H1 (cell line): Measurements from ENCODE around the gene LMBR1. TPM values are rescaled to one million over a fixed set of nuclear protein-coding genes. Genes with fewer than 3 reads are reported as not detected.

ENCODE experiments used
- CTCF ChIA-PET: fragments of 300-600 bp; sonication (Branson Sonifier 250); formaldehyde crosslinking; loops from one replicate; lab custom pipeline; 2021; ENCODE audit not compliant: partially characterized antibody; lab: Charles Lee
- POLR2A ChIA-PET: fragments of 300-600 bp; sonication (Branson Sonifier 250); formaldehyde crosslinking; loops from one replicate; lab custom pipeline; 2021; ENCODE audit warnings: inconsistent platforms; ENCODE audit not compliant: partially characterized antibody; lab: Charles Lee
- DNase-seq, 2 experiments: peaks; one replicate each; pipeline versions ENCODE4 v3.0.0 to v3.0.0-alpha.2; 2010 to 2022; ENCODE audit warnings: low spot score in 2 of 2, low read depth in 1 of 2, mixed read lengths in 1 of 2
- FAIRE-seq: peaks from 2 replicates; lab custom pipeline; 2011; peaks lifted over from hg19 to GRCh38; lab: Jason Lieb, UNC
- H2AFZ ChIP-seq: 2 replicates; pipeline ENCODE4 v1.8.1; 2012; ENCODE audit warnings: low read length, inconsistent platforms
- H2AK5ac ChIP-seq: 2 replicates; pipeline ENCODE4 v1.6.1; 2013; ENCODE audit warnings: low read depth, low read length
- H2BK120ac ChIP-seq: replicated peaks from 2 replicates; pipeline ENCODE3; 2013; ENCODE audit warnings: low read depth, low read length, inconsistent platforms
- H2BK12ac ChIP-seq: 2 replicates; pipeline ENCODE4 v1.6.1; 2013; ENCODE audit warnings: low read depth, low read length
- H2BK15ac ChIP-seq: 2 replicates; pipeline ENCODE4 v1.6.1; 2013; ENCODE audit warnings: low read length
- H2BK20ac ChIP-seq: 2 replicates; pipeline ENCODE4 v1.6.1; 2013; ENCODE audit warnings: low read length
- H2BK5ac ChIP-seq: 2 replicates; pipeline ENCODE4 v1.6.1; 2013; ENCODE audit warnings: low read depth, low read length
- H3K14ac ChIP-seq: 2 replicates; pipeline ENCODE4 v1.6.1; 2013; ENCODE audit warnings: inconsistent platforms; ENCODE audit not compliant: insufficient read length
- H3K18ac ChIP-seq: 2 replicates; pipeline ENCODE4 v1.6.1; 2013; ENCODE audit warnings: low read length; ENCODE audit errors: extremely low read depth
- H3K23ac ChIP-seq: 2 replicates; pipeline ENCODE4 v1.6.1; 2013; ENCODE audit warnings: inconsistent platforms; ENCODE audit not compliant: insufficient read length
- H3K23me2 ChIP-seq: 2 replicates; pipeline ENCODE4 v1.6.1; 2013; ENCODE audit warnings: low read depth, low read length
- H3K27ac ChIP-seq: 2 replicates; pipeline ENCODE4 v1.6.1; 2011; ENCODE audit warnings: low read depth, low read length, inconsistent platforms
- H3K27me3 ChIP-seq, 4 experiments: replicated peaks in 1 of 4; 1 replicate in 1 of 4; 2 replicates in 3 of 4; pipeline versions ENCODE4 v1.6.1 to v1.8.1; 2011 to 2013; ENCODE audit warnings: low read length in 3 of 4, mild to moderate bottlenecking in 3 of 4, inconsistent platforms in 2 of 4, mixed read lengths in 2 of 4, moderate library complexity in 1 of 4; ENCODE audit not compliant: control insufficient read depth in 3 of 4, insufficient read depth in 3 of 4; ENCODE audit errors: extremely low read depth in 1 of 4
- H3K36me3 ChIP-seq, 4 experiments: 2 replicates each; pipeline versions ENCODE4 v1.6.1 to v1.8.1; 2011 to 2013; ENCODE audit warnings: mild to moderate bottlenecking in 4 of 4, low read length in 3 of 4, moderate library complexity in 2 of 4, control low read depth in 1 of 4, inconsistent platforms in 1 of 4; ENCODE audit not compliant: insufficient read depth in 4 of 4, control insufficient read depth in 2 of 4
- H3K4ac ChIP-seq: replicated peaks from 2 replicates; pipeline ENCODE3; 2013; ENCODE audit warnings: low read length, low read depth, mixed read lengths, inconsistent platforms; ENCODE audit not compliant: insufficient read length
- H3K4me1 ChIP-seq, 4 experiments: replicated peaks in 1 of 4; 1 replicate in 1 of 4; 2 replicates in 3 of 4; pipeline versions ENCODE4 v1.6.1 to v1.8.1; 2011 to 2013; ENCODE audit warnings: low read length in 3 of 4, inconsistent platforms in 2 of 4, mixed read lengths in 1 of 4; ENCODE audit not compliant: insufficient read depth in 4 of 4, control insufficient read depth in 3 of 4
- H3K4me2 ChIP-seq, 2 experiments: 2 replicates each; pipeline versions ENCODE4 v1.6.1 to v1.8.1; 2011 to 2013; ENCODE audit warnings: low read depth in 2 of 2, low read length in 2 of 2, control low read depth in 1 of 2, inconsistent platforms in 1 of 2, mild to moderate bottlenecking in 1 of 2; ENCODE audit not compliant: insufficient read depth in 1 of 2
- H3K4me3 ChIP-seq, 4 experiments: fragments of 200-600, 300-600 bp in 1 of 4; sonication (generic), shearing (Covaris generic), sonication (Bioruptor Twin) in 1 of 4; 2 replicates each; pipeline versions ENCODE4 v1.5.1 to v1.8.1; 2011 to 2016; ENCODE audit warnings: low read length in 4 of 4, low read depth in 3 of 4, control low read depth in 2 of 4, inconsistent platforms in 2 of 4, mild to moderate bottlenecking in 2 of 4, mixed read lengths in 1 of 4, moderate library complexity in 1 of 4; ENCODE audit not compliant: insufficient read depth in 2 of 4; ENCODE audit errors: extremely low read depth in 1 of 4
- H3K56ac ChIP-seq: replicated peaks from 2 replicates; pipeline ENCODE3; 2013; ENCODE audit warnings: low read depth, mild to moderate bottlenecking, mixed read lengths, low read length, inconsistent platforms; ENCODE audit not compliant: insufficient read length
- H3K79me1 ChIP-seq: 2 replicates; pipeline ENCODE4 v1.6.1; 2013; ENCODE audit warnings: low read depth, low read length, control low read depth
- H3K79me2 ChIP-seq, 2 experiments: 2 replicates each; pipeline versions ENCODE4 v1.6.1 to v1.8.1; 2012 to 2013; ENCODE audit warnings: low read length in 2 of 2, mild to moderate bottlenecking in 2 of 2, inconsistent platforms in 1 of 2; ENCODE audit not compliant: insufficient read depth in 2 of 2, control insufficient read depth in 1 of 2
- H3K9ac ChIP-seq, 4 experiments: replicated peaks in 1 of 4; 1 replicate in 1 of 4; 2 replicates in 3 of 4; pipeline versions ENCODE4 v1.6.1 to v1.8.1; 2011 to 2013; ENCODE audit warnings: low read depth in 3 of 4, low read length in 3 of 4, control low read depth in 2 of 4, mild to moderate bottlenecking in 2 of 4, moderate library complexity in 2 of 4, inconsistent platforms in 1 of 4; ENCODE audit errors: extremely low read depth in 1 of 4
- H3K9me3 ChIP-seq, 2 experiments: 2 replicates each; pipeline versions ENCODE4 v1.6.1 to v1.8.1; 2012 to 2013; ENCODE audit warnings: mild to moderate bottlenecking in 2 of 2, moderate library complexity in 2 of 2, control low read depth in 1 of 2, inconsistent platforms in 1 of 2, low read depth in 1 of 2, low read length in 1 of 2, mixed read lengths in 1 of 2; ENCODE audit not compliant: insufficient read depth in 2 of 2
- H4K20me1 ChIP-seq, 2 experiments: replicated peaks in 1 of 2; 2 replicates each; pipeline versions ENCODE3 to v1.8.1; 2011 to 2013; ENCODE audit warnings: inconsistent platforms in 2 of 2, low read length in 2 of 2, mild to moderate bottlenecking in 1 of 2; ENCODE audit not compliant: insufficient read depth in 2 of 2, control insufficient read depth in 1 of 2
- H4K5ac ChIP-seq: 2 replicates; pipeline ENCODE4 v1.6.1; 2013; ENCODE audit warnings: low read length, low read depth, mixed read lengths, inconsistent platforms; ENCODE audit not compliant: insufficient read length
- H4K8ac ChIP-seq: 2 replicates; pipeline ENCODE4 v1.8.0; 2013; ENCODE audit warnings: mild to moderate bottlenecking, moderate library complexity, low read length, inconsistent platforms; ENCODE audit not compliant: insufficient read depth; ENCODE audit errors: extremely low read depth
- H4K91ac ChIP-seq: replicated peaks from 2 replicates; pipeline ENCODE3; 2013; ENCODE audit warnings: low read length, mixed read lengths, inconsistent platforms; ENCODE audit not compliant: insufficient read length
- ASH2L ChIP-seq: fragments of 200-600, 300-600 bp; sonication (generic); IDR thresholded peaks from one replicate; pipeline ENCODE4 v1.7.1; 2017; ENCODE audit warnings: low read length
- ATF3 ChIP-seq: IDR thresholded peaks from 2 replicates; pipeline ENCODE4 v1.6.1; 2011; ENCODE audit warnings: low read depth, mild to moderate bottlenecking, low read length; ENCODE audit not compliant: insufficient read depth
- BACH1 ChIP-seq: IDR thresholded peaks from 2 replicates; pipeline ENCODE4 v1.6.1; 2012; ENCODE audit warnings: low read length, improper control_type of control experiment
- CBX5 ChIP-seq: fragments of 300-800, 300-1000 bp; sonication (generic); IDR thresholded peaks from 2 replicates; pipeline ENCODE4 v1.7.1; 2016; ENCODE audit warnings: antibody characterized with exemption, low read length, low read depth
- CTCF ChIP-seq, 3 experiments: IDR thresholded peaks; 1 replicate in 2 of 3; 2 replicates in 1 of 3; pipeline versions ENCODE4 v1.5.1 to v1.6.1; 2011; ENCODE audit warnings: low read length in 3 of 3, mild to moderate bottlenecking in 3 of 3, inconsistent platforms in 2 of 3, low read depth in 1 of 3, moderate library complexity in 1 of 3; ENCODE audit not compliant: insufficient read depth in 1 of 3; ENCODE audit errors: control extremely low read depth in 1 of 3
- EGR1 ChIP-seq: IDR thresholded peaks from 2 replicates; pipeline ENCODE4 v1.6.1; 2011; ENCODE audit warnings: low read depth, low read length, borderline replicate concordance
- GABPA ChIP-seq: IDR thresholded peaks from 2 replicates; pipeline ENCODE4 v1.6.1; 2011; ENCODE audit warnings: mild to moderate bottlenecking, low read length, moderate library complexity, borderline replicate concordance; ENCODE audit not compliant: insufficient read depth
- NRF1 ChIP-seq: IDR thresholded peaks from 2 replicates; pipeline ENCODE4 v1.6.1; 2011; ENCODE audit warnings: mild to moderate bottlenecking, low read depth, low read length, improper control_type of control experiment
- RBBP5 ChIP-seq: IDR thresholded peaks from 2 replicates; pipeline ENCODE4 v1.7.1; 2012; ENCODE audit warnings: low read depth, mild to moderate bottlenecking, inconsistent platforms, low read length, moderate library complexity, borderline replicate concordance
- TCF12 ChIP-seq: IDR thresholded peaks from 2 replicates; pipeline ENCODE4 v1.6.1; 2011; ENCODE audit warnings: low read depth, mild to moderate bottlenecking, low read length
- WGBS, 2 experiments: shearing (Covaris generic) in 1 of 2; methylation state at CpG; one replicate each; pipeline versions ENCODE4 v1.1.6 to v1.1.7; 2013 to 2015; ENCODE audit warnings: low lambda C conversion rate in 2 of 2, mixed read lengths in 2 of 2, inconsistent platforms in 1 of 2, low coverage in 1 of 2, missing lambda C conversion rate in 1 of 2; ENCODE audit not compliant: insufficient replicate concordance in 2 of 2, insufficient coverage in 1 of 2, insufficient read length in 1 of 2; ENCODE audit errors: extremely low coverage in 1 of 2, missing lambda C conversion rate in 1 of 2; 5-methylcytosine and 5-hydroxymethylcytosine counted together
- polyA plus RNA-seq, 7 experiments: library from polyadenylated mRNA; depleted of rRNA in 3 of 7; stranded (reverse) in 5 of 7; unstranded in 2 of 7; fragments of >200 nt in 5 of 7; fragments of 200-250 nt in 2 of 7; gene quantifications; 1 replicate in 5 of 7; 2 replicates in 1 of 7; 4 replicates in 1 of 7; pipeline versions ENCODE4 v1.2.1 to v1.2.3, GENCODE V29; 2011 to 2013; ENCODE audit warnings: missing spikeins in 2 of 7, mixed read lengths in 2 of 7
- total RNA-seq: library from RNA; stranded (reverse); fragmentation: NEBNext Ultra II Directional; extraction: Animal tissue kit (Norgen Biotek cat#: 25700); gene quantifications from 2 replicates; pipeline ENCODE4 v1.2.1, GENCODE V29; 2021

LMBR1 gene
- total and polyA plus RNA-seq, 2 of the 8 experiments (the other 6 are each of a cell fraction or from before 2014, with no cell fraction given), result 15.1 to 70.4 TPM

DNA sequence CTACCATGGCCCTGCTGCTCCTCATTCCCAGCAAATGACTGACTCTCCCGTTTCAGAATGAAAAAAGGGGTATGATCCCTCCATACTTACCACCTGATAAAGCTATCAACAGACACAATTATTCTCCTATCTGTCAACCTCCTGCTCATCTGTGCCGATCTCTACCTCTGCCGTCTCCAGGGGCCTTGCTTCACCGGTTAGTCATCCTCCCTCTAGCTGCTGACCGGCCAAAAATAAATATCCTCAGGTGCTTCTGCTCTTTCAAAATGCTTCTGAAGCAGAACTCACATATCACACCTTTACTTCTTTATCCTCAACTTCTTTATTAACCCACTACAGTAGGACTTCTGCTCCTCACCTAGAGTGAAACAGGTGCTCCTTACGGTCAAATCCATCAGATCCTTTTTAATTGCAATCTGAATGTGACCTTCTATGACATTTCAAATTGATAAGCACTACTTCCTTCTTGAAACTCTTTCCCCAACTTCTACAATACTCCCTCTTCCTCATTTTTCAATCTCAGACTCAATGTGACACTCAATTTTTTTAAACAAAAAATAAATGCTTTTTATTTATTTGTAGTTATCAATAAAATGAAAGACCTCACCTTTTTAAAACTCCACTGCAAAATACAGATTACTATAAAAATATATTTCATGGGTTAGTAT, 63.2 kb downstream of the LMBR1 start:
- no peak for DNase-seq
- Histone ChIP-seq H2BK5ac (no peak overlapping the region), H3K79me2 (no peaks in the 10 kb centered on the region), H3K9ac (no peak overlapping the region), H4K5ac (no peak overlapping the region), H2AK5ac (no peak overlapping the region), H3K4me3 (no peak overlapping the region), H4K20me1 (peaks cover 0 to 4% of the 10 kb centered on the region in 2 experiments), H3K56ac (no peak overlapping the region), H2BK15ac (no peak overlapping the region), H4K8ac (no peak overlapping the region), H3K79me1 (no peaks in the 10 kb centered on the region), H2BK20ac (no peak overlapping the region), H3K4ac (no peak overlapping the region), H3K14ac (no peak overlapping the region), H2AFZ (no peak overlapping the region), H4K91ac (no peak overlapping the region), H2BK12ac (no peak overlapping the region), H3K23ac (no peak overlapping the region), H3K23me2 (no peaks in the 10 kb centered on the region), H3K36me3 (peaks cover 0 to 9% (median 0%) of the 10 kb centered on the region in 4 experiments; a peak in 3 of 8 replicates), H3K4me1 (peaks cover 0 to 3% (median 0%) of the 10 kb centered on the region in 4 experiments; a peak in 1 of 7 replicates), H3K4me2 (no peak overlapping the region), H3K9me3 (no peaks in the 10 kb centered on the region), H2BK120ac (no peak overlapping the region), H3K18ac (no peak overlapping the region), H3K27ac (no peak overlapping the region), H3K27me3 (no peaks in the 10 kb centered on the region)
- CTCF ChIA-PET, result interaction anchor here (0.6 to 2.7 kb wide), 3 partner anchors 11 to 66 kb away, joined by 3 to 10 read pairs (median 5); no protein-coding TSS in a partner anchor
- 97% methylated on average over 6 of the region's 6 CpGs; no CpG with 5 or more reads in 1 of the 2 experiments for WGBS, 2 experiments
- POLR2A ChIA-PET, result no interaction called here
- no peak for FAIRE-seq
- TF ChIP-seq RBBP5, result no peak
- no peak for TF ChIP-seq GABPA
- no peak for TF ChIP-seq NRF1
- no peak for TF ChIP-seq BACH1
- no peak for TF ChIP-seq CTCF (IDR thresholded peaks at IDR 0.05; ENCODE audit: control extremely low read depth in 1 of 3, insufficient read depth in 1 of 3, low read depth in 1 of 3, low read length in 3 of 3)
- TF ChIP-seq ASH2L, result no peak
- TF ChIP-seq TCF12, result no peak
- no peak for TF ChIP-seq CBX5
- no peak for TF ChIP-seq ATF3
- no peak for TF ChIP-seq EGR1
